SK-N-MC (cell line): ENCODE results near the gene PLXNA4.

Source experiments
- EZH2 ChIP-seq: fragments of 200-600 bp; sonication (generic); IDR thresholded peaks from one replicate; pipeline ENCODE4 v1.6.1; 2017; ENCODE audit warnings: antibody characterized with exemption
- FOXP2 ChIP-seq: optimal IDR thresholded peaks from 2 replicates; pipeline ENCODE3; 2011; ENCODE audit warnings: mild to moderate bottlenecking, moderate library complexity; ENCODE audit not compliant: insufficient read depth; ENCODE audit errors: extremely low read length, control extremely low read depth
- POLR2AphosphoS5 ChIP-seq: IDR thresholded peaks from 2 replicates; pipeline ENCODE4 v1.6.1; 2012; ENCODE audit warnings: mild to moderate bottlenecking, low read depth, low read length, borderline replicate concordance

DNA sequence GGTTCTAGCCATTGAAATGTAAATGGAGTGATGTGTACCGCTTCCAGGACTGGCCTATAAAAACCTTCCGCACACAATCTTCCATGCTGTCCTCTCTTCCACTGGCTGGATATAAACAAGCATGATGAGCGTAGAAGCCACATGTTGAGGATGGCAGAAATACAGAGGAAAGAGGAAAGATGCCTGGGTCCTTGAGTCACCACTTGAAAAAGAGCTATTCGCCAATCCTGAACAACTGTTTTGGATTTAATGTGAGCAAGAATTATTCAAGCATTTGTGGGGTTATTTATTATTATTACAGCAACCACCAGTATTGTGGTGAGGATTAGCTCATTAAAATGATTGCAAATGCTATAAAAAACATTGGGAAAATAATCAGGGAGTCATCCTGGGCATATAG is 45.8 kb upstream of the PLXNA4 start:
- TF ChIP-seq EZH2 (no peak), POLR2AphosphoS5 (no peak), FOXP2 (no peak)
